Measurements from ENCODE around the gene VAMP5.
"Not testable (repeated sequence)": the region's sequence is repeated elsewhere in the genome, so short reads cannot be mapped to it uniquely, and the experiment has no call there.

The VAMP5 gene

DNA sequence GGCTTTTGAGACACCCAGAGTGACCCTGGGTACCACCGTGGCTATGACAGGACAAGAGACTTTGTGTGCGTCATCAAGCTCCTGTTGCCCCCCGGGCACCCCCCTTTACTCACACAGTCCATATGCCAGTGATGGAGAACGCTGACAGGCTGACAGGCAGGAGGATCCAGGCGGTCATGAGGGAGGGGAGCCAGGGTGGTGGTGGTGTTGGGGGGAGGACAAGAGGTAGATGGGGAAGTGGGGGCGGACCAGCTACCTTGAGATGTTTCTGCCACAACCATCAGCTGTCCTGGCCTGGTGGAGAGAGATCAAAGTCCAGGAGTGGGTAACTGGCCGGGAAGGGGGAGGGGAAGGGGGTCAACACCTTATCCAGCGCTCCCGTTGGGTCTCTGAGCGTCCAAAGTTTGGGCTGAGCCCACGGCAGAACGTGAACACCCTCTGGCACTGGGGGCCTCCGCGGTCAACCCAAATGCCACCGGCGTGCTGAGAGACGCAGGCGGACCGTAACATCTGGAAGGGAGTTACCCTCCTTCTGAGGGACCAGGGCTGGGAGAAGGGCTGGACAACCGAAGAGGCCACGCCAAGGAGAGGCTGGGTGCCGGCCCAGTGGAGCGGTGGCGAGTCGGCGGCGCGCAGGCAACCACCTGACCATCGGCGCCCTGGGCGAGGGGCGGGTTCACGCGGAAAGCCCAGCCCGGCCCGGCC lies 17.7 kb downstream of the VAMP5 start:
- no peak for DNase-seq (ENCODE audit: low spot score)

DNA sequence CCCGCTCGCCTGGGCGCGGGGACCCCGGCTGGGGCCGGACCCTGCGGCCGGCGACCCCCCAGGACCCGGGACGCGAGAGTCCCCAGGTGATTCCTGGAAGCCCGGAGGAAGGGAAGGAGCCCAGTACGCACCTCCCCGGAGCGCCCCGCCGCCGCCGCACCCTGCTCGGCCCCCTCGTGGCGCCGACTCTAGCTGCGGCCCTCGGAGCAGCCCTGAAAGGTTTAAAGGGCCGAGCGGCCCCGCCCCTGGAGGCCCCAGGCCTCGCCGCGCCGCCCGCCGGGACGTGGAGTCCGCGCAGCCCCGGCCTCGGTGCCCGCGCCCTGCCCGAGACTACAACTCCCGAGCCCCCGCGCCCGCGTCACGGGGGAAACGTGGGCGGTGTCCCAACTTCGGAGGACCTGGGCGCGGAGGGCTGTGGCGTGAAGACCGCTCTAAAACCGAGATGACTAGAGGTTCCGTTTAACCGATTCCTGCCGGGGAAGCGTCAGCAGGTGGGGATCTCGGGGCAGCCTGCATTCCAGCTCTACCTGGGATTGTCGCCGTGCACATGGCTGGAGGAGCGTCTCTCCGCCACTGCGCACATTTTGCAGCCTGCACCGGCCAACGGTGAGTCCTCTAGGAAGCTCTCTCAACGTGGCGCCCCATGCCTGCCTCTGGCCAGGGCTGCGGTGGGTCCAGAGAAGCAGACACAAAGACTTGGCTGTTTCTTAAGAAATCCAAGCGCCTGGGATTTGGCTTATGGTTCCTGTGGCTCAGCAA lies 18.4 kb downstream of the VAMP5 start, which contains the start of gene TMEM150A:
TSS of gene TMEM150A (minus strand) at position 223 of the 759 bp plus-strand sequence. CDS start 750 bp downstream, outside the sequence.
- peak; percentile 93 for DNase-seq (ENCODE audit: low spot score)

DNA sequence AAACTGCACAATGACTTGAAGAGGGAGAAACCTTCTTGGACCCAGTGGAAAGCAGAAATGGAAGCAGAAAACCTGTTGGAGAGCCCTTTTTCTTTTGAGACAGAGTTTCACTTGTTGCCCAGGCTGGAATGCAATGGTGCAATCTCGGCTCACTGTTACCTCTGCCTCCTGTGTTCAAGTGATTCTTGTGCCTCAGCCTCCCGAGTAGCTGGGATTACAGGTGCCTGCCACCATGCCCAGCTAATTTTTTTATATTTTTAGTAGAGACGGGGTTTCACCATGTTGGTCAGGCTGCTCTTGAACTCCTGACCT lies 19.9 kb downstream of the VAMP5 start:
- not testable (repeated sequence) for DNase-seq (ENCODE audit: low spot score)

DNA sequence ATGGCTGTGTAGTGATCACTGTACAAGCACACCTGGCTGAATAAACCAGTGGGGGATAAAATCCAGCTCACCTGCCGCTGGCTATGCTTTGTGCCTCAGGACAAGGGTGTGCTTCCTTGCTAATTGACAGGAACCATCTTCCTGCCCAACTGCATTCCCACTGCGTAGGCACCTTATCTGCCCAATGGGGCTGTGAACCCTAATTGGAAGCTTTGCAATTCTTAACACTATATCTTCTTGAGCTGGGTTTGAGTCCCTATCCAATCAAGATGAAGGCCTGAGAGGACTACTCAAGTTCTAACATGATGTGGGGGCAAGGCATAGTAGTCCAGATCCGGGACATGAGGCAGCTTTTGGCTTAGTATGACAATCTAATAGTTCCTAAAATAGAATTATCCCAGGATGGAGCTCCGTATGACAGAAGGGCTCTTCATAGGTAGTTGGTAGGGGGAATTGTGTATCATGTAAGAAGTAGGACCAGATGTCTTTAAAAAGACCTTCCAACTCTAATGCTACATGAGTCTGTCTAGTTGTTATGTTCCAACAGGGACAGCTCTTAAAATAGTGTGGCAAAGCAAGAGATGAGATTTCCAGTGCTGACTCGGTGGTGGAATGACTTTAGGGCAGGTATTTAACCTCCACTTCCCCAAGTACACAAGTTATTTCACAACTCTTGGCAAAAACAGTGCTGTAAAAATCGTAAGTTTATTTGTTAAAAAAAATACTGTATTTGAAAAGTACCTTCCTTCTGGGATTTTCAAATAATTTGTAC lies 20.5 kb downstream of the VAMP5 start:
- DNase-seq (ENCODE audit: low spot score) = no peak

DNA sequence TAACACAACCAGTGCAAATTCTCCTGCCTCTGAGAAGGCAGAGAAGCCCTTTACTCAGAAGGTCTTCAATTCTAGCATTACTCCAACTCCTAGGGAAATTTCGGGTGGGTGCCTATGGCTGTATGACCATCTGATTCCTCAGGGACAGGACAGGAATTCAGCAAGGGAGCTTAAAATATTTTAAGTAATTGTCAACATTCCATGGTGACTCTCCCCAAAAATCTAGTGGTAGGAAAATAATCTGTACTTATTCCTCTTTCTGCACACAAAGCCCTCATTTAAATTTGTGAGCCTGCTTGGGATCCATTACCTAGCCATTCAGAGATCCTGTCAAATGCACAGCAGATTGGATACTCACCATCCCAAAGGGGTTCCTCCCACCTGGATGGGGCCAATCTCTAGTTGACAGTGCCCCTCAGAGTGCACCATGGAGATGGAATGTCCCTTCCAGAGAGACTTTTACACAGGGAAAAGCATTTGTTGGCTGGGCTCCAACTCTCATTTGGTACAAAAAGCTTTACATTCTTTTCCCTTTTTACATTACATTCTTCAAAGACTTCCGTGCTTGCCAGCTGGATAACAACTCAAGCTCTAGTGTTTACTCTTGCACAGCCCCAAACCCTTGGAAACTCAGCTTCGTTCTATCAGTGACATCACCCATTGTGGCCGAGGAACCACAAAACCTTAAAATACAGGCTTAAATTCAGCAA lies 21.3 kb downstream of the VAMP5 start:
- DNase-seq (ENCODE audit: low spot score) = no peak

DNA sequence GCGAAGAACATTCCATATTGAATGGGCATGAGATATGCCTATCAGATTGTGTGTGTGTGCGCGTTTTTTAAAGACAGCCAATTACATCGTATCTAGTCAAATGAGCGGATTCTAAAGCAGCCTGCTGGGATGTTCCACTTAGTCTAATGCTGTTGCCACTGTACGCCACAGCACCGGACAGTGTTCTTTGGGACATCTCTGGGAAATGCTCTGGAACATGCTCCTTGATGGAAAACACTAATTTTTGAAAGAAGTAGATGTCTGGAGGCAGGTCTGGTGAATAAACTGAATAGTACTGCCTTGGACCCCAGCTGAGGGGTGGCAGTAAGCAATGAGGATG lies 21.9 kb downstream of the VAMP5 start:
- DNase-seq (ENCODE audit: low spot score) = no peak

DNA sequence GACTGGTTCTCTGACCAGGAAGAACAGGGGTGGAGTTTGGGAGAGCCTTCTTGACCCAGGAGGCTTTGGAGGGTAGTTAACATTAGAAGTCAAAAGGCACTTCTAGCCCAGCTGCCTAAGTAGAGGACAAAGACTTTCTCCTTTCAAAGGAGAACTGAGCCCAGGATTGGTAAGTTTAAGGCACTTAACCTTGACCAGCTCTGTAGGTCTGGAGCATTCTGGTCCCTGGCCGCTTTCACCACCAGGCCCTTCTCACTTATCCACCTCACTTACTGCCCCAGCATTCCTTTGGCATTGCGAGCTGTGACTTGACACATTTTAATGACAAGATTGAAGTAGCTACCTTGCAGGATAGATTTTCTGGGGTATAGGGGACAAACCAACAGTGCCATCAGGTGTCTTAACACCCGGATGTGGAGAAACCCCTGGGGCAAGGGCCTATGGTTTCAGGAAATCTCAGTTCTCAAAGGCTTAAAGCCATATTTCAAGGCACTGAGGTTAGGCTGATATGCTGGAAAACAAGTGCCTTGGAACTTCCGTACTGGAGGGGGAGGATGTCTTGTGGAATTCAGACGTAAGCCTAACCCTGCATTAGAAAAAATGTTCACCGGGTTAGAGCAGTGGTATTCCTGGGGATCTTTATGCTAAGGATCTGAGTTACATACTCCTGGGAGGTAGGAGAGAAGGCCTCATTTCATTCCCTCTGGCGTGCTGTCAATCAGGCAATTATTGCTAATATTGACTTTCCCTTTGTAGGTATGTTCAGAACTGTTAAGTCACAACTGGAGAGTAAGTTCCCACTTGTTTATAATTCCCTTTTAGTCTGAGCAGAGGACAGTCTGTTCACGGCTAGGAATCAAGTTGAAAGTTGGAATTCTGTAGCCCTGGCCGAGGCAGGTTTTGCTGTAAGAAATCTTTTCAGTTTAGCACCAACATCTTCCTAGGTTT lies 23.3 kb downstream of the VAMP5 start:
- DNase-seq (ENCODE audit: low spot score) = no peak

DNA sequence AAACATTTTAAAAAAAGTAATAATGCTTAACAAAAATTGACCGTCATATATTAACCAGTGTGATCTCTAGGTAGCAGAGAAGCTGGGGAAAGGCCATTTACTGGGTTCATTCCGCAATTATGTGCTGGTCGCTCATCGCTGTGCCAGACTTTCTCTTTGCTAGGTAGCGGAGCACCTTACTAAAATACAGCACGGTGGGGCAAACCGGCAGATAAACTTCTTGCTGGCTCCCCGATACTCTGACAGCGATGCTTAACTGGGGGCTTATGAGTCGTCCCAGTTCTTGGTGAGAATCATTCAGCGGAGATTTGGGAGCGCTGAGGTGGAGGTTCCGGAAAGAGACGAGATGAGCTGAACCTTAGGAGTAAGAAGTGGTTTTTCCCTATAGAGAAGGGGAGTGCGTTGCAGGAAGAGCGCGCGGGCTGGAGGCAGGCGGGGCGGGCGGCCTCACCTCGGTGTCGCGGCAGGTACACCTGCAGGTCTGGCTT lies 27.0 kb downstream of the VAMP5 start:
- no peak for DNase-seq (ENCODE audit: low spot score)

DNA sequence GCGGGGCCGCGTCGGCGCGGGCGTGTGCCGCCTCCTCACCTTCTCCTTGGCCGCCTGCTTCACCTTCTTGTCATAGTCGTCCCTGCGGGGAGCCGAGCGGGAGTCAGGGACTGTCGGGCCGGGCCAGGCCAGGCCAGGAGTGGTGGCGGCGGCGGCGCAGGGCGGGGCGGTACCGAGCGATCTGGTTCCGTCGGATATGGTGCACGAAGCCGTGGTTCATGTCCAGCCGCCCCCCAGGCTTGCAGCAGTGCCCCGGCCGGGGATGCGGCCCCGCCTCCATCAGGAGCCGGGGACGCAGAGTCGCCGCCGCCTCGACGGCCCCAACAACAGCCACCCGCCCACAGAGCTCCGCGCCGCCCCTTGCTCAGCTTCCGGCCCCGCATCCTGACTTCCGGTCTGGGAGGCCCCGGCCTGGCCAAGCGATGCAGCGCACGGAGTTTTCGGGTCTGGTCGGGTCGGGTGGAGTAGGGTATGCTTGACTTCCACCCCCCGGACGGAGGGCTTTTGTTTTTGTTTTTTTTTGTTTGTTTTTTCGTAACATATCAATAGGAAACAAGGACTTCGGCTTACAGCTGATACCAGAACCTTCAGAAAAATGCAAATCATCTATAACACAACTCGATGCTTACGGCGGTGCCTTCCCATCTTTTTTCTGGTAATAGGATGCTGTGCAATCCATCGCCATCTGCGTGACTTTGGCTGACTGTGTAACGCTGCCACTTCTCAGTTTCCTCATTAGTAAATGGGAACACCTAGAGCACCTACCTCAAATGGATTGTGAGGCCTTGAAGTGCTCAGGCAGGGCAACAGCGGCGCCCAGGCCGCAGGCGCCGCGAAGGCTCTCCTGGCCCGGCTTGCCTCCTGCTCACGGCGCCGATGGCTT lies 27.7 kb downstream of the VAMP5 start, which contains the start of gene C2orf68:
TSS of gene C2orf68 (minus strand) at position 362 of the 883 bp plus-strand sequence. CDS start at position 280, 82 bp downstream.
- peak; percentile 86 for DNase-seq (ENCODE audit: low spot score)

DNA sequence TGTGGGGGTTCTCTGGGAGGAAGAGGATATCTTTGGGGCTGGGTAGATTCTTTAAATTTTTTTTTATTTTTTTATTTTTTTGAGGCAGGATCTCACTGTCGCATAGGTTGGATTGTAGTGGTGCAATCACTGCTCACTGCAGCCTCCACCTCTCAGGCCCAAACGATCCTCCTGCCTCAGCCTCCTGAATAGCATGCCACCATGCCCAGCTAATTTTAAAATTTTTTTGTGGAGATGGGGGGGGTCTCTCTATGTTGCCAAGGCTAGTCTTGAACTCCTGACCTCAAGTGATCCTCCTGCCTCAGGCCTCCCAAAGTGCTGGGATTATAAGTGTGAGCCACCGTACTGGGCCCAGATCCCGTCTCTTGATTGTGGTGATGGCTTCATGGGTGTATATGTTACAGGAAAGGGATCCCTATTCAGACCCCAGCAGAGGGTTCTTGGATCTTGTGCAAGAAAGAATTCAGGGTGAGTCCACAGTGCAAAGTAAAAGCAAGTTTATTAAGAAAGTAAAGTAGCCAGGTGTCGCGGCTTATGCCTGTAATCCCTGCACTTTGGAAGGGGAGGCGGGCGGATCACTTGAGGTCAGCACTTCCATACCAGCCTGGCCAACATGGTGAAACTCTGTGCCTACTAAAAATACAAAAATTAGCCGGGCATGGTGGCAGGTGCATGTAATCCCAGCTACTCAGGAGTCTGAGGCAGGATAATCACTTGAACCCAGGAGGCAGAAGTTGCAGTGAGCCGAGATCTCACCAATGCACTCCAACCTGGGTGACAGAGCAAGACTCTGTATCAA lies 29.7 kb downstream of the VAMP5 start:
- no peak for DNase-seq (ENCODE audit: low spot score)

DNA sequence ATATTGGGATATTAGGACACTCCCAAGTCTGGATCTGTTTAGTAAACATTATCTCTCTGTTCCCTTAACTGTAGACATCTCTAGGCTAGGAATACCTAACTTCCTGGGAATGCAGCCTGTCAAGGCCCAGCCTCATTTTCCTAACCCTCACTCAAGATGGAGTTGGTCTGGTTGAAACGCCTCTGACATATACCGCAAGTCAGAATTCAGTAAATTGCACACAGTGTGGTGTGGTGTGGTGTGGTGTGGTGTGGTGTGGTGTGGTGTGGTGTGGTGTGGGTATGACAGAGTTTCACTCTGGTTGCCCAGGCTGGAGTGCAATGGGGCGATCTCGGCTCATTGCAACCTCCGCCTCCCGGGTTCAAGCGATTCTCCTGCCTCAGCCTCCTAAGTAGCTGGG lies 30.5 kb downstream of the VAMP5 start:
- DNase-seq (ENCODE audit: low spot score) = not testable (repeated sequence)

DNA sequence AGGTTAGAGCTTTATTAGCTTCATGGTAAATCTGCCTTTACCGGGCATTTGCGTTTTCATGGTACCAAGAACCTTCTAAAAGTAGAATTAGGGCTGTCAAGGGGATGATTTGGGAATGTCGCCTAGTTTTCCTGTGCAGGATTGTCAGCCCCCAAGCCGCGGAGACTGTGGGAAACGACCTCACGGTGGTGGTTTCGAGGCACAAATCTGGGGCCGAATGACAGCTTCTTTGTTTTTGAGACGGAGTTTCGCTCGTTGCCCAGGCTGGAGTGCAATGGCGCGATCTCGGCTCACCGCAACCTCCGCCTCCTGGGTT lies 31.1 kb downstream of the VAMP5 start:
- no peak for DNase-seq (ENCODE audit: low spot score)

DNA sequence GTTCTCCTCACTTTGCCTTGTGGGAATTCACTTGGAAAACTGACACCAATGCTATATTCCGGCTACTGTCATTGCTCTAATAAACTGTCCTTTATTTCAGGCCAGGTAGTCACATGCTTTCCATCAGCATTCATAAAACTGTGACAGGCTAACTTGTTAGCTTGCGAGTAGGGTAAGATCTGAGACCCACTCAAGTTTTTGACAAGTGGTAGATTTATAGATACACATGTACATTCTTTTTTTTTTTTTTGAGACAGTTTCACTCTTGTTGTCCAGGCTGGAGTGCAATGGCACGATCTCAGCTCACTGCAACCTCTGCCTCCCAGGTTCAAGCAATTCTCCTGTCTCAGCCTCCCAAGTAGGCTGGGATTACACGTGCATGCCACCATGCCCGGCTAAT lies 33.5 kb downstream of the VAMP5 start:
- not testable (repeated sequence) for DNase-seq (ENCODE audit: low spot score)

DNA sequence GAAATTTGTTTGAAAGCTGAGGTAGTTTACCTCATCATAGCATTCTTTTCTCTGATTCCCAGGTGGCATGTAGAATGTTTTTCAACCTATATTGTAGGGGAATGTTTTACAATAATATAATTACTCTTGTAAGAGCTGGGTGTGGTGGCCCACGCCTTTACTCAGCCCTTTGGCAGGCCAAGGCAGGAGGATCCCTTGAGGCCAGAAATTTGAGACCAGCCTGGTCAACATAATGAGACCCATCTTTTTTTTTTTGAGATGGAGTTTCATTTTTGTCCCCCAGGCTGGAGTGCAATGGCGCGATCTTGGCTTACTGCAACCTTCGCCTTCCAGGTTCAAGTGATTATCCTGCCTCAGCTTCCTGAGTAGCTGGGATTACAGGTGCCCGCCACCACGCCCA lies 35.4 kb downstream of the VAMP5 start:
- no peak for DNase-seq (ENCODE audit: low spot score)

DNA sequence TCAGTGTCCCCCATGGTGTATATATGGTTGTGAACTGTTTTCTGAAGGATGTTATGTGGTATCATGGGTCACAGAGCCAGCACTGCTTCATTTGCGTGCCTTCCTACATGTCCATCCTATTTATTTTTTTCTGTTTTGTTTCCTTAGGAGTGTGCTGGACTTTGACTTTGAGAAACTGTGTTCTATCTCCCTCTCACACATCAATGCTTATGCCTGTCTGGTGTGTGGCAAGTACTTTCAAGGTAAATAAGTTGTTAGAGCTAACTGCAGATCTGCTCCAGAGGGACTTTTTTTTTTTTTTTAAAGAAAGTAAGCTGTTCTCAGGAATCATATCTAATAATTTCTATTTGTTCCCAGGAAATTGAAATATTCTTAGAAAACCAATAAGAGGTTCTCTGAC lies 37.1 kb downstream of the VAMP5 start:
- DNase-seq (ENCODE audit: low spot score) = no peak

DNA sequence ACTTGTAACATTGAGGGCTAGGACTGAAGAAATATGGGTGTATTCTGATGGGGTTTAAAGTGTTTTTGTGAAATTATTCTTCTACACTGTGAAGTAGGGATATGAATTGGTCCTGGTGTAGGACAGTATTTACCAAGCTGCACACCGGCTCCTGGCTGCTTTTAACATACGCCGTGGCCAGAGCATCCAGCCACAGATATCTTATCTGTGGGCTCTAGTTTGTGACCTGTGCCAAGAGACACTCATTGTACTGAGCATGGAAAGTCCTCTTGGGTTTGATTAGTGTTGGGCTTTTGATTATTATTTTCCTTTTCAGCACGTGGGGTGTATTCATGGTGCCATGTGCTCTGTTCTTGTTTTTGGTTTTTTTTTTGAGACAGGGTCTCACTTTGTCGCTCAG lies 39.8 kb downstream of the VAMP5 start:
- no peak for DNase-seq (ENCODE audit: low spot score)

DNA sequence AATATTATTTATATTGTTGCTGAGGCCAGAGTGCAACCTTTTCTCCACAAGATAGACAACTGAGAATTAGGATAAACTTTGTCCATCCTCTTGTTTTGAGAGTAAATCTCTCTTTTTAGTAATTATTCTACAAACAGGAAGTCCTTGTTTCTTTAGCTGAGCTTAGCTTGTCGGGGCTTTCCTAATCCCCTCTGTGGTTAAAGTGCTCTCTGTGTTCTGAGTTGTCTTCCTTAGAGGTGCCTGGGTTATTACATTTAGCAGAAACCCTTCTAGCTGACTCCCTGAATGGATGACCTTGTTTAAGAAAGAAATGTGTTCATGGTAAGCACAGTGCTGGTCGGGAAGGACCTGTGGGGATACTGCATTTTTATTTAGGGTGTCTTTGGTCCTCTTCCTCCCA lies 44.4 kb downstream of the VAMP5 start:
- no peak for DNase-seq (ENCODE audit: low spot score)

DNA sequence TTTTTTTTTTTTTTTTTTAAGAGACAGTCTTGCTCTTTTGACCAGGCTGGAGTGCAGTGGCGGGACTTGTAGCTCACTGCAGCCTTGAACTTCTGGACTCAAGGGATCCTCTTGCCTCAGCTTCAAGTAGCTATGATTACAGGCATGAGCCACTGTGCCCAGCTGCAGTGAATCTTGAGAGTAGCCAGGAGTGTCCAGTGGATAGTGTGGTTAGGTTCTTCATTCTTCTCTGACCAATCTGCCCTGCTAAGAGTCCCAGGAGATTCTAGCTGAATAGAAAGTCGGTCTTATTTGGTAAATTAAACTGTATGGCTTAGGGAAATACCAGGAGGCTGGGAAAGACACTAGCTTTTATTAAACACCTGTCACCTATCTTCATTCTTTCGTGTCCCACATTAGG lies 47.1 kb downstream of the VAMP5 start:
- no peak for DNase-seq (ENCODE audit: low spot score)

DNA sequence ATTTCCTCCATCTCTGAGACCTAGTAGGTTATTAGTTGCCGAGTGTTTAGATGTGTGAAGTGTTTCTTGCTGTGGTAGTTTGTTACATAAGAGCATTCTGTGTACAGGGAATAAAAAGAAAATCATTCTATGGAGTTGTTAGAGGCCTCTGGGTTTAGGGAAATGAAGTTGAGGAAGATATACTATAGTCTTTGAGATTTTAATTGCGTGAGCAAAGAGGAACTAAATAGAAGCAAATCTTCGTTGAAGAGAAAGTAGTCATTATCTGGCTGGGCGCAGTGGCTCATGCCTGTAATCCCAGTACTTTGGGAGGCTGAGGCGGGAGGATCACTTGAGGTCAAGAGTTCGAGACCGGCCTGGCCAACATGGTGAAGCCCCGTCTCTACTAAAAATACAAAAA lies 50.8 kb downstream of the VAMP5 start:
- DNase-seq (ENCODE audit: low spot score) = no peak
